T-helper 1 cell treated with Interleukin-12 subunit alpha and Interleukin-12 subunit beta and Interleukin-4 antibody, amounts not matched to agents 30 μg/mL and 1 μg/mL, for 36 hours (primary cell): Measurements from ENCODE around the gene SLC49A4.

Experiments used
- H3K27ac Mint-ChIP-seq: one replicate; pipeline ENCODE4 v1.8.0; 2021; ENCODE audit warnings: mild to moderate bottlenecking, mixed read lengths
- H3K27me3 Mint-ChIP-seq: one replicate; pipeline ENCODE4 v1.8.0; 2021; ENCODE audit warnings: low read depth, mixed read lengths
- H3K36me3 Mint-ChIP-seq: one replicate; pipeline ENCODE4 v1.8.0; 2021; ENCODE audit warnings: low read depth, mixed read lengths
- H3K4me1 Mint-ChIP-seq: one replicate; pipeline ENCODE4 v1.8.0; 2021; ENCODE audit warnings: low read depth, mixed read lengths
- H3K4me3 Mint-ChIP-seq: one replicate; pipeline ENCODE4 v1.8.0; 2021; ENCODE audit warnings: mild to moderate bottlenecking, moderate library complexity, mixed read lengths
- H3K9me3 Mint-ChIP-seq: one replicate; pipeline ENCODE4 v1.8.0; 2021; ENCODE audit warnings: mixed read lengths

Gene SLC49A4

GRCh38 chr3:122799322-122799721 lies 4.5 kb downstream of the SLC49A4 start:
- H3K36me3 Mint-ChIP-seq, result peaks cover 14% of the 10 kb centered on the region
- H3K27me3 Mint-ChIP-seq, result no peaks in the 10 kb centered on the region
- H3K27ac Mint-ChIP-seq, result no peak overlapping the region
- peaks cover 19% of the 10 kb centered on the region for H3K4me1 Mint-ChIP-seq
- no peak overlapping the region for H3K4me3 Mint-ChIP-seq
- H3K9me3 Mint-ChIP-seq, result no peaks in the 10 kb centered on the region

GRCh38 chr3:122800031-122800430 lies 5.2 kb downstream of the SLC49A4 start:
- Mint-ChIP-seq H3K27ac (no peak overlapping the region), H3K4me3 (no peak overlapping the region), H3K9me3 (no peaks in the 10 kb centered on the region), H3K4me1 (peaks cover 15% of the 10 kb centered on the region), H3K27me3 (no peaks in the 10 kb centered on the region), H3K36me3 (peaks cover 14% of the 10 kb centered on the region)

- peaks cover 12% of the 10 kb centered on the region for H3K36me3 Mint-ChIP-seq
- no peak overlapping the region for H3K27ac Mint-ChIP-seq
- H3K4me3 Mint-ChIP-seq, result no peak overlapping the region
- H3K9me3 Mint-ChIP-seq, result no peaks in the 10 kb centered on the region
- H3K27me3 Mint-ChIP-seq, result no peaks in the 10 kb centered on the region
- peaks cover 12% of the 10 kb centered on the region for H3K4me1 Mint-ChIP-seq
These were observed 5.9 kb downstream of the SLC49A4 start for GRCh38 chr3:122800706-122801237.

GRCh38 chr3:122802323-122802722 lies 7.5 kb downstream of the SLC49A4 start:
- Mint-ChIP-seq H3K27me3 (no peaks in the 10 kb centered on the region), H3K27ac (no peak overlapping the region), H3K4me3 (no peak overlapping the region), H3K9me3 (no peaks in the 10 kb centered on the region), H3K4me1 (peaks cover 1% of the 10 kb centered on the region), H3K36me3 (peaks cover 5% of the 10 kb centered on the region)

- Mint-ChIP-seq H3K4me1 (peaks cover 1% of the 10 kb centered on the region), H3K9me3 (no peaks in the 10 kb centered on the region), H3K36me3 (peaks cover 8% of the 10 kb centered on the region), H3K4me3 (no peak overlapping the region), H3K27me3 (no peaks in the 10 kb centered on the region), H3K27ac (no peak overlapping the region)
These were observed 9.1 kb downstream of the SLC49A4 start for GRCh38 chr3:122803977-122804376.

GRCh38 chr3:122810734-122811133 lies 15.9 kb downstream of the SLC49A4 start:
- H3K4me1 Mint-ChIP-seq, result no peaks in the 10 kb centered on the region
- peaks cover 3% of the 10 kb centered on the region for H3K36me3 Mint-ChIP-seq
- no peak overlapping the region for H3K27ac Mint-ChIP-seq
- H3K4me3 Mint-ChIP-seq, result no peak overlapping the region
- H3K9me3 Mint-ChIP-seq, result no peaks in the 10 kb centered on the region
- H3K27me3 Mint-ChIP-seq, result no peaks in the 10 kb centered on the region

GRCh38 chr3:122816587-122816986 lies 21.7 kb downstream of the SLC49A4 start:
- H3K27ac Mint-ChIP-seq, result no peak overlapping the region
- H3K4me1 Mint-ChIP-seq, result no peaks in the 10 kb centered on the region
- H3K36me3 Mint-ChIP-seq, result no peaks in the 10 kb centered on the region
- no peak overlapping the region for H3K4me3 Mint-ChIP-seq
- no peaks in the 10 kb centered on the region for H3K27me3 Mint-ChIP-seq
- no peaks in the 10 kb centered on the region for H3K9me3 Mint-ChIP-seq

- H3K27ac Mint-ChIP-seq, result no peak overlapping the region
- H3K4me1 Mint-ChIP-seq, result no peaks in the 10 kb centered on the region
- H3K27me3 Mint-ChIP-seq, result no peaks in the 10 kb centered on the region
- H3K36me3 Mint-ChIP-seq, result peaks cover 5% of the 10 kb centered on the region
- no peak overlapping the region for H3K4me3 Mint-ChIP-seq
- no peaks in the 10 kb centered on the region for H3K9me3 Mint-ChIP-seq
These were observed 29.9 kb downstream of the SLC49A4 start for GRCh38 chr3:122824465-122825381.

GRCh38 chr3:122825460-122825859 lies 30.6 kb downstream of the SLC49A4 start:
- Mint-ChIP-seq H3K9me3 (no peaks in the 10 kb centered on the region), H3K36me3 (peaks cover 5% of the 10 kb centered on the region), H3K4me3 (no peak overlapping the region), H3K27ac (no peak overlapping the region), H3K4me1 (no peaks in the 10 kb centered on the region), H3K27me3 (no peaks in the 10 kb centered on the region)

- H3K4me3 Mint-ChIP-seq, result no peak overlapping the region
- no peak overlapping the region for H3K27ac Mint-ChIP-seq
- peaks cover 5% of the 10 kb centered on the region for H3K36me3 Mint-ChIP-seq
- H3K9me3 Mint-ChIP-seq, result no peaks in the 10 kb centered on the region
- H3K27me3 Mint-ChIP-seq, result no peaks in the 10 kb centered on the region
- no peaks in the 10 kb centered on the region for H3K4me1 Mint-ChIP-seq
These were observed 31.4 kb downstream of the SLC49A4 start for GRCh38 chr3:122826278-122826677.

- H3K27me3 Mint-ChIP-seq, result no peaks in the 10 kb centered on the region
- no peaks in the 10 kb centered on the region for H3K4me1 Mint-ChIP-seq
- peaks cover 7% of the 10 kb centered on the region for H3K36me3 Mint-ChIP-seq
- H3K9me3 Mint-ChIP-seq, result no peaks in the 10 kb centered on the region
- no peak overlapping the region for H3K4me3 Mint-ChIP-seq
- no peak overlapping the region for H3K27ac Mint-ChIP-seq
These were observed 33.4 kb downstream of the SLC49A4 start for GRCh38 chr3:122828281-122828680.

- Mint-ChIP-seq H3K4me1 (no peaks in the 10 kb centered on the region), H3K27ac (no peak overlapping the region)
These were observed 40.7 kb downstream of the SLC49A4 start for GRCh38 chr3:122835590-122835989.

GRCh38 chr3:122843604-122844003 lies 48.7 kb downstream of the SLC49A4 start:
- H3K9me3 Mint-ChIP-seq, result no peaks in the 10 kb centered on the region
- H3K4me3 Mint-ChIP-seq, result no peak overlapping the region
- H3K4me1 Mint-ChIP-seq, result peaks cover 4% of the 10 kb centered on the region
- no peak overlapping the region for H3K27ac Mint-ChIP-seq
- no peaks in the 10 kb centered on the region for H3K27me3 Mint-ChIP-seq
- H3K36me3 Mint-ChIP-seq, result peaks cover 6% of the 10 kb centered on the region

More at GRCh38 chr3:122835590-122835989, 40.7 kb downstream of the SLC49A4 start:
- Mint-ChIP-seq H3K36me3 (peaks cover 8% of the 10 kb centered on the region), H3K27me3 (no peaks in the 10 kb centered on the region), H3K9me3 (no peaks in the 10 kb centered on the region), H3K4me3 (no peak overlapping the region)

GRCh38 chr3:122857019-122857418 lies 62.1 kb downstream of the SLC49A4 start:
- H3K36me3 Mint-ChIP-seq, result peaks cover 1% of the 10 kb centered on the region
- H3K4me3 Mint-ChIP-seq, result no peak overlapping the region
- peaks cover 2% of the 10 kb centered on the region for H3K4me1 Mint-ChIP-seq
- no peaks in the 10 kb centered on the region for H3K9me3 Mint-ChIP-seq
- no peaks in the 10 kb centered on the region for H3K27me3 Mint-ChIP-seq
- H3K27ac Mint-ChIP-seq, result no peak overlapping the region

GRCh38 chr3:122858373-122858772 lies 63.5 kb downstream of the SLC49A4 start:
- Mint-ChIP-seq H3K4me3 (no peak overlapping the region), H3K4me1 (peaks cover 2% of the 10 kb centered on the region), H3K27ac (no peak overlapping the region), H3K27me3 (no peaks in the 10 kb centered on the region), H3K9me3 (no peaks in the 10 kb centered on the region), H3K36me3 (peaks cover 1% of the 10 kb centered on the region)
